D721Med (cell line): Measurements from ENCODE around the gene RPL18.

ENCODE experiments used
- DNase-seq: peaks from one replicate; pipeline ENCODE4 v3.0.0; 2011; ENCODE audit warnings: low spot score; ENCODE audit not compliant: insufficient read length
- FAIRE-seq: peaks from 2 replicates; lab custom pipeline; 2011; peaks lifted over from hg19 to GRCh38; lab: Jason Lieb, UNC
- CTCF ChIP-seq: IDR thresholded peaks from 2 replicates; pipeline ENCODE4 v1.5.1; 2012; ENCODE audit warnings: mild to moderate bottlenecking, control low read depth; ENCODE audit not compliant: insufficient read depth; ENCODE audit errors: missing control alignments

RPL18 gene

GRCh38 chr19:48608798-48609263 is 10.1 kb downstream of the RPL18 start:
- peak; percentile 63 for TF ChIP-seq CTCF
- FAIRE-seq = no peak
- peak; percentile 70 for DNase-seq

- FAIRE-seq (no peak), DNase-seq (no peak)
Observed at GRCh38 chr19:48607359-48607755, 11.6 kb downstream of the RPL18 start.

GRCh38 chr19:48606463-48607358 is 12.3 kb downstream of the RPL18 start, which contains the start of gene SPACA4:
Gene SPACA4, plus strand, starts transcription at chr19:48606742. Its CDS starts 237 bp downstream, at chr19:48606979.
- DNase-seq = no peak
- no peak for TF ChIP-seq CTCF
- no peak for FAIRE-seq

More at GRCh38 chr19:48607359-48607755, 11.6 kb downstream of the RPL18 start:
- no peak for TF ChIP-seq CTCF

GRCh38 chr19:48603850-48604249 is 15.1 kb downstream of the RPL18 start:
- DNase-seq (no peak), FAIRE-seq (no peak)
- TF ChIP-seq CTCF = no peak

- FAIRE-seq (no peak), DNase-seq (no peak)
- no peak for TF ChIP-seq CTCF
Observed at GRCh38 chr19:48603449-48603848, 15.5 kb downstream of the RPL18 start.

GRCh38 chr19:48603001-48603400 is 16.0 kb downstream of the RPL18 start:
- no peak for TF ChIP-seq CTCF
- DNase-seq (no peak), FAIRE-seq (no peak)
